ENCODE measurements around the gene PABPC1L. TPM values are rescaled to one million over a fixed set of nuclear protein-coding genes. Genes with fewer than 3 reads are reported as not detected.

PABPC1L gene
- polyA plus RNA-seq, 1 donor (not counting 4 experiments of a cell fraction or from before 2014, with no cell fraction given) = 31.4 TPM

- Histone ChIP-seq H3K9me1 (ENCODE audit: control insufficient read depth, extremely low read depth, insufficient read depth, low read length) (no peaks in the 10 kb centered on the region), H3K4me2 (ENCODE audit: control insufficient read depth, extremely low read depth, insufficient read depth, low read depth, low read length) (no peak overlapping the region), H3K9me3 (ENCODE audit: control insufficient read depth, low read depth, low read length) (no peaks in the 10 kb centered on the region), H2AFZ (ENCODE audit: control insufficient read depth, low read length) (no peak overlapping the region), H3K9ac (ENCODE audit: control insufficient read depth, extremely low read depth, insufficient read depth, low read length) (no peak overlapping the region), H3K79me2 (ENCODE audit: control insufficient read depth, insufficient read depth, low read length) (peaks cover 28% of the 10 kb centered on the region), H3K27me3 (ENCODE audit: control insufficient read depth, extremely low read depth, insufficient read depth, low read length) (no peaks in the 10 kb centered on the region), H3K36me3 (ENCODE audit: control insufficient read depth in 2 of 2, extremely low read depth in 1 of 2, insufficient read depth in 2 of 2, low read length in 2 of 2) (peaks cover 0 to 16% of the 10 kb centered on the region in 2 experiments), H4K20me1 (ENCODE audit: control insufficient read depth, extremely low read depth, insufficient read depth, low read length) (peaks cover 18% of the 10 kb centered on the region), H3K4me1 (ENCODE audit: control insufficient read depth, extremely low read depth, insufficient read depth, low read length) (peaks cover 22% of the 10 kb centered on the region), H3K4me3 (ENCODE audit: control insufficient read depth in 2 of 3, extremely low read depth in 1 of 3, insufficient read depth in 2 of 3, low read depth in 1 of 3, low read length in 3 of 3) (no peak overlapping the region), H3K27ac (ENCODE audit: control insufficient read depth, insufficient read depth, low read length) (no peak overlapping the region)
- dilution Hi-C loops (cut with MboI; ENCODE audit: extremely low pct_ligation_motif_present, low sequenced_read_pairs) = no loop called here
- DNase-seq (ENCODE audit: low read depth, low spot score) (no peak), FAIRE-seq (no peak)
- TF ChIP-seq, protein P1, sequence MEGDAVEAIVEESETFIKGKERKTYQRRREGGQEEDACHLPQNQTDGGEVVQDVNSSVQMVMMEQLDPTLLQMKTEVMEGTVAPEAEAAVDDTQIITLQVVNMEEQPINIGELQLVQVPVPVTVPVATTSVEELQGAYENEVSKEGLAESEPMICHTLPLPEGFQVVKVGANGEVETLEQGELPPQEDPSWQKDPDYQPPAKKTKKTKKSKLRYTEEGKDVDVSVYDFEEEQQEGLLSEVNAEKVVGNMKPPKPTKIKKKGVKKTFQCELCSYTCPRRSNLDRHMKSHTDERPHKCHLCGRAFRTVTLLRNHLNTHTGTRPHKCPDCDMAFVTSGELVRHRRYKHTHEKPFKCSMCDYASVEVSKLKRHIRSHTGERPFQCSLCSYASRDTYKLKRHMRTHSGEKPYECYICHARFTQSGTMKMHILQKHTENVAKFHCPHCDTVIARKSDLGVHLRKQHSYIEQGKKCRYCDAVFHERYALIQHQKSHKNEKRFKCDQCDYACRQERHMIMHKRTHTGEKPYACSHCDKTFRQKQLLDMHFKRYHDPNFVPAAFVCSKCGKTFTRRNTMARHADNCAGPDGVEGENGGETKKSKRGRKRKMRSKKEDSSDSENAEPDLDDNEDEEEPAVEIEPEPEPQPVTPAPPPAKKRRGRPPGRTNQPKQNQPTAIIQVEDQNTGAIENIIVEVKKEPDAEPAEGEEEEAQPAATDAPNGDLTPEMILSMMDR (optimal IDR thresholded peaks at IDR 0.05 in 1 of 3, IDR thresholded peaks at IDR 0.05 in 1 of 3, conservative IDR thresholded peaks at IDR 0.05 in 1 of 3; ENCODE audit: extremely low read depth in 1 of 3, insufficient read depth in 2 of 3, low read length in 3 of 3) = no peak
- TF ChIP-seq EZH2 (IDR thresholded peaks at IDR 0.05; ENCODE audit: low read length) = no peak
Observed at GRCh38 chr20:44883214-44883902, 26.5 kb upstream of the PABPC1L start.

- peaks cover 31% of the 10 kb centered on the region for H3K4me1 ChIP-seq (ENCODE audit: control insufficient read depth, extremely low read depth, insufficient read depth, low read length)
- H3K79me2 ChIP-seq (ENCODE audit: control insufficient read depth, insufficient read depth, low read length) = peaks cover 44% of the 10 kb centered on the region
- peak overlapping the region; percentile 67 for H3K27ac ChIP-seq (ENCODE audit: control insufficient read depth, insufficient read depth, low read length)
- peak; percentile 51 for FAIRE-seq
- peaks cover 26% of the 10 kb centered on the region for H4K20me1 ChIP-seq (ENCODE audit: control insufficient read depth, extremely low read depth, insufficient read depth, low read length)
- H3K36me3 ChIP-seq (ENCODE audit: control insufficient read depth in 2 of 2, extremely low read depth in 1 of 2, insufficient read depth in 2 of 2, low read length in 2 of 2) = peaks cover 0 to 16% of the 10 kb centered on the region in 2 experiments
- H3K27me3 ChIP-seq (ENCODE audit: control insufficient read depth, extremely low read depth, insufficient read depth, low read length) = no peaks in the 10 kb centered on the region
- H3K4me3 ChIP-seq (ENCODE audit: control insufficient read depth in 2 of 3, extremely low read depth in 1 of 3, insufficient read depth in 2 of 3, low read depth in 1 of 3, low read length in 3 of 3) = peak overlapping the region; percentile 60 to 80 (median 78)
- H3K4me2 ChIP-seq (ENCODE audit: control insufficient read depth, extremely low read depth, insufficient read depth, low read depth, low read length) = peak overlapping the region; percentile 68
- no peak for DNase-seq (ENCODE audit: low read depth, low spot score)
- dilution Hi-C loops (cut with MboI; ENCODE audit: extremely low pct_ligation_motif_present, low sequenced_read_pairs) = no loop called here
- H3K9ac ChIP-seq (ENCODE audit: control insufficient read depth, extremely low read depth, insufficient read depth, low read length) = peak overlapping the region; percentile 96
- peak overlapping the region; percentile 92 for H2AFZ ChIP-seq (ENCODE audit: control insufficient read depth, low read length)
- no peaks in the 10 kb centered on the region for H3K9me3 ChIP-seq (ENCODE audit: control insufficient read depth, low read depth, low read length)
- TF ChIP-seq, protein P1 (optimal IDR thresholded peaks at IDR 0.05 in 1 of 3, IDR thresholded peaks at IDR 0.05 in 1 of 3, conservative IDR thresholded peaks at IDR 0.05 in 1 of 3; ENCODE audit: extremely low read depth in 1 of 3, insufficient read depth in 2 of 3, low read length in 3 of 3) = no peak
- no peak for TF ChIP-seq EZH2 (IDR thresholded peaks at IDR 0.05; ENCODE audit: low read length)
- H3K9me1 ChIP-seq (ENCODE audit: control insufficient read depth, extremely low read depth, insufficient read depth, low read length) = no peaks in the 10 kb centered on the region
Observed at GRCh38 chr20:44884907-44885391, 24.9 kb upstream of the PABPC1L start.

All from keratinocyte (primary cell).